DND-41 (cell line): Measurements from ENCODE around the gene PFDN2.

Experiments used
- EZH2 ChIP-seq: IDR thresholded peaks from 3 replicates; pipeline ENCODE4 v1.6.1; 2012; ENCODE audit warnings: borderline replicate concordance, low read depth, mild to moderate bottlenecking, moderate library complexity, low read length, inconsistent platforms; ENCODE audit not compliant: severe bottlenecking
- TF ChIP-seq, protein P1 (sequence below): IDR thresholded peaks from 2 replicates; pipeline ENCODE4 v1.5.1; 2012; ENCODE audit warnings: borderline replicate concordance, low read length, moderate library complexity, mild to moderate bottlenecking; ENCODE audit not compliant: poor library complexity, severe bottlenecking; ENCODE audit errors: extremely low read depth

DNA sequence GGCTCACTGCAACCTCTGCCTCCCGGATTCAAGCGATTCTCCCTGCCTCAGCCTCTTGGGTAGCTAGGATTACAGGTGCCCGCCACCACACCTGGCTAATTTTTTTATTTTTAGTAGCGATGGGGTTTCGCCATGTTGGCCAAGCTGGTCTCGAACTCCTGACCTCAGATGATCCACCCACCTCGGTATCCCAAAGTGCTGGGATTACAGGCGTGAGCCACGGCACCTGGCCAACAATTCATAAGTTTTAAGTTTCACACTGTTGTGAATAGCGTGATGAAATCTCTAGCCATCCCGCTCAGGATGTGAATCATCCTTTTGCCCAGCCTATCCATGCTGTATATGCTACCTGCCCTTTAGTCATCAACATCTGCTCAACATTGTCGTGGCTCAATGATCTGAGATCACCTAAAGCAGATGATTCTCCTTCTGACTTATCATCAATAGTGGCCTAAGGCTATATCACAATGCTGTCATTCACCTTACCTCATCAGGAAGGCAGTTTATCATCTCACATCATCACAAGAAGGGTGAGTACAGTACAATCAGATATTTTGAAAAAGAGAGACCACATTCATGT, 2.6 kb downstream of the PFDN2 start:
- TF ChIP-seq, protein P1, sequence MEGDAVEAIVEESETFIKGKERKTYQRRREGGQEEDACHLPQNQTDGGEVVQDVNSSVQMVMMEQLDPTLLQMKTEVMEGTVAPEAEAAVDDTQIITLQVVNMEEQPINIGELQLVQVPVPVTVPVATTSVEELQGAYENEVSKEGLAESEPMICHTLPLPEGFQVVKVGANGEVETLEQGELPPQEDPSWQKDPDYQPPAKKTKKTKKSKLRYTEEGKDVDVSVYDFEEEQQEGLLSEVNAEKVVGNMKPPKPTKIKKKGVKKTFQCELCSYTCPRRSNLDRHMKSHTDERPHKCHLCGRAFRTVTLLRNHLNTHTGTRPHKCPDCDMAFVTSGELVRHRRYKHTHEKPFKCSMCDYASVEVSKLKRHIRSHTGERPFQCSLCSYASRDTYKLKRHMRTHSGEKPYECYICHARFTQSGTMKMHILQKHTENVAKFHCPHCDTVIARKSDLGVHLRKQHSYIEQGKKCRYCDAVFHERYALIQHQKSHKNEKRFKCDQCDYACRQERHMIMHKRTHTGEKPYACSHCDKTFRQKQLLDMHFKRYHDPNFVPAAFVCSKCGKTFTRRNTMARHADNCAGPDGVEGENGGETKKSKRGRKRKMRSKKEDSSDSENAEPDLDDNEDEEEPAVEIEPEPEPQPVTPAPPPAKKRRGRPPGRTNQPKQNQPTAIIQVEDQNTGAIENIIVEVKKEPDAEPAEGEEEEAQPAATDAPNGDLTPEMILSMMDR = no peak
- no peak for TF ChIP-seq EZH2
